Measurements from ENCODE around the gene NSD1. TPM values are rescaled to one million over a fixed set of nuclear protein-coding genes. Genes with fewer than 3 reads are reported as not detected.

The NSD1 gene, protein sequence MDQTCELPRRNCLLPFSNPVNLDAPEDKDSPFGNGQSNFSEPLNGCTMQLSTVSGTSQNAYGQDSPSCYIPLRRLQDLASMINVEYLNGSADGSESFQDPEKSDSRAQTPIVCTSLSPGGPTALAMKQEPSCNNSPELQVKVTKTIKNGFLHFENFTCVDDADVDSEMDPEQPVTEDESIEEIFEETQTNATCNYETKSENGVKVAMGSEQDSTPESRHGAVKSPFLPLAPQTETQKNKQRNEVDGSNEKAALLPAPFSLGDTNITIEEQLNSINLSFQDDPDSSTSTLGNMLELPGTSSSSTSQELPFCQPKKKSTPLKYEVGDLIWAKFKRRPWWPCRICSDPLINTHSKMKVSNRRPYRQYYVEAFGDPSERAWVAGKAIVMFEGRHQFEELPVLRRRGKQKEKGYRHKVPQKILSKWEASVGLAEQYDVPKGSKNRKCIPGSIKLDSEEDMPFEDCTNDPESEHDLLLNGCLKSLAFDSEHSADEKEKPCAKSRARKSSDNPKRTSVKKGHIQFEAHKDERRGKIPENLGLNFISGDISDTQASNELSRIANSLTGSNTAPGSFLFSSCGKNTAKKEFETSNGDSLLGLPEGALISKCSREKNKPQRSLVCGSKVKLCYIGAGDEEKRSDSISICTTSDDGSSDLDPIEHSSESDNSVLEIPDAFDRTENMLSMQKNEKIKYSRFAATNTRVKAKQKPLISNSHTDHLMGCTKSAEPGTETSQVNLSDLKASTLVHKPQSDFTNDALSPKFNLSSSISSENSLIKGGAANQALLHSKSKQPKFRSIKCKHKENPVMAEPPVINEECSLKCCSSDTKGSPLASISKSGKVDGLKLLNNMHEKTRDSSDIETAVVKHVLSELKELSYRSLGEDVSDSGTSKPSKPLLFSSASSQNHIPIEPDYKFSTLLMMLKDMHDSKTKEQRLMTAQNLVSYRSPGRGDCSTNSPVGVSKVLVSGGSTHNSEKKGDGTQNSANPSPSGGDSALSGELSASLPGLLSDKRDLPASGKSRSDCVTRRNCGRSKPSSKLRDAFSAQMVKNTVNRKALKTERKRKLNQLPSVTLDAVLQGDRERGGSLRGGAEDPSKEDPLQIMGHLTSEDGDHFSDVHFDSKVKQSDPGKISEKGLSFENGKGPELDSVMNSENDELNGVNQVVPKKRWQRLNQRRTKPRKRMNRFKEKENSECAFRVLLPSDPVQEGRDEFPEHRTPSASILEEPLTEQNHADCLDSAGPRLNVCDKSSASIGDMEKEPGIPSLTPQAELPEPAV (N-terminal part only)
- 56.9 TPM for total RNA-seq

DNA sequence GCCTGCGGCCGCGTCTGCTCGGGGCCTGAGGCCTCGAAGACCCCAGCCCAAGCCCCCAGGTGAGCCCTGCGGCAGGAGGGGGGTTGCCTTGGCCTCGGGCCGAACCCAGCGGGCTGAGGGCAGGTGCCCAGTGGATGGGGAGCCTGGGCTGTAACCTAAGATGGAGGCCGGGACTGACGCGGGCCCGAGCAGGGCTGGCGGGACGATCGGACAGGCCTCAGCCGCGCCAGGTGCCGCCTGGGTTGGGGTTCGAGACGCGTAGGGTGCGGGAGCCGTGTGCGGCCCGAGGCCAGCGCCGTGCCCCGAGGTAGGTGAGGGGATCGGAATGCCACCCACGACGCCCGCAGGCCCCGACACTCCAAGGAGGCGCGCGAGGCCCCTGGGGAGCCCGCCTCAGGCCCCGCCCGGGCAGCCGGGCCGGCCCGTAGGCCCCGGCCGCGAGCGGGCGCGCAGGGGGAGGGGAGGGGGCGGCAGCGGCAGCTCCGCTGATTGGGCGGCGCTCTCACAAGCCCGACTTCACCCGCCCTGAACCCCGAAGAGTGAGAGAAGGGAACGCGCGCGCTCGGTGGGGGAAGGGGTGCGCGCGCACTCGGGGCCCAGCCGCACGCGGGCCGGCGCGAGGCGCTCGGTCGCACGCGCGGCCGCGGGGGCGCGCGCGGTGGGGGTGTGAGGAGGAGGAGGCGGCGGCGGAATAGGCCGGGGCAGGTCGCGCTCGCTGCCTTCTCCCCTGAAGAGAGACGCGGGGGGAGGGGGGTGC is at the start of gene NSD1:
NSD1 (plus strand) TSS at position 678 of the 757 bp plus-strand sequence. CDS start 1,331 bp downstream, outside the sequence.
- DNase-seq = peak; percentile 88

DNA sequence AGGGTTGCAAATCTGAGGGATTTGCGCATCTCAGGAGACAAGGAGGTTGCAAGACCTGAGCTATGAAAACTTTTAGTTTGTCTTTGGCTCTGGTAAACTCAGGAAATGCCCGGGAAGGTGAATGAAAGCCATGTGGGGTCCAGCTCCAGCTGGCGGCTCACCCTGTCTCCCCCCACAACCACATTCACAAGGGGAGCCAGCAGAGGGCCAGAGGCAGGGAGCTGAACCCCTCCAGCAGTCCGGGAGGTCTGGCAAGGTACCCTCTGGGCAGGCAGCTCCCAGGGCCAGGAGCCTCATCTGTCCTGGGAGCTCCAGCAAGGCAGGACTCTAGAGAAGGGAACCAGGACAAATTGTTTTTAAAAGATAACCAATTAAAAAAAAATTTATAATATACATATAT is 49.4 kb upstream of the NSD1 start:
- DNase-seq = no peak

DNA sequence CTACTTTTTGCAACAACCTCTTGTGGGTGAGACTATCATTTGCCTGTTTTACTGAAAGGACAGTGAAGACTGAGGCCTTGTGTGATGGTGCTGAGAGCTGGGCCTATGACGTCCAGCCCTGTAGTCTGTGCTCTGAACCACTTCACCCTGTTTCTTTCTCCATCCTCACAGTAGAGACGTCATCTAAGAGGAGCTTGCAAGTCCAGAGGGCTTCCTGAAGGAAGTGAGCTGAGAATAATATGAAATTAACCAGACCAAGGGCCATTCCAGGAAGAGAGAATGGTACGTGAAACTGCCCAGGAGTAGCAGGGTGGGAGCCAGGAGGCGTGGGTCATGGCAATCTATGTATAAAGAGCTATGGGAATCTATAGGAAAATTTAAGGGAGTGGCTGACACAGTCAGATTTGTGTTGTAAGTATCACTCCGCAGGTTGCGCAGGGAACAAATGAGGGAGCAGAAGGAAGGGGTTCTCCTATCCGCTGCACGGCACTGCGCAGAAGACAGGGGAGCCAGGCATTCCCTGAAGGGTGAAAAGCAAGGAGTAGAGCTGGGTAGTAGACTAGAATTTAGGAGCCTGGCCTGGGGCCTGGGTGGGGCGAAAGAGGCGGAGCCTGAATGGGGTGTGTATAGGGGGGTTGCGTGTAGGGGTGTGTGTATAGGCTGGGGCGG is 47.5 kb upstream of the NSD1 start:
- no peak for DNase-seq

DNA sequence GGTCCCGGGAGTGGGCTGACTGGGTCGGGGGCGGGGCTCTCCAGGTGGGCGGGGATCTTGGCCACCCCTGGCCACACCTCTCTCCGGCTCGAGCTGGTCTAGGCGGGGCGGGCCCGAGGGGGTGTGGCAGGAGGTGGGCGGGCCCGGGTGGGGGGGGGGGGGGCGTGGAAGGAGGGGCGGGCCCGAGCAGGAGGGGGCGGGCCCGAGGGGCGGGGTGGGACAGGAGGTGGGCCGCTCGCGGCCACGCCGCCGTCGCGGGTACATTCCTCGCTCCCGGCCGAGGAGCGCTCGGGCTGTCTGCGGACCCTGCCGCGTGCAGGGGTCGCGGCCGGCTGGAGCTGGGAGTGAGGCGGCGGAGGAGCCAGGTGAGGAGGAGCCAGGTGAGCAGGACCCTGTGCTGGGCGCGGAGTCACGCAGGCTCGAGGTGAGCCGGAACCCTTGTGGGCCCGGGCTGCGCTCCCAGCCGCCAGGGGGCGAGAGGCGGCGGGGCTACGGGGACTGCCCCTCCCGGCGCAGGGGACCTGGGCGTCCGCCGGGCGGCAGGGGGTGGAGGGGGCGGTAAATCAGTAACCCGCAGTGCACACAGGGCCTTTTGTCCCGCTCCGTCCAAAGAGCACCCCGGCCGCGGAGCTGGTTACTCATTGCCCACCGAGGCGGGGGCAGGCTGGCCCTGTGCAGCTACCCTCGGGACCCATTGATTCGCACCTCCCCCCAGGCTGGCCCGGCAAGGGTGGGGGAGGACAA is 46.7 kb upstream of the NSD1 start, which contains the start of gene FGFR4:
FGFR4 (plus strand) TSS at position 262 of the 744 bp plus-strand sequence. CDS start 2,688 bp downstream, outside the sequence.
- peak; percentile 38 for DNase-seq

DNA sequence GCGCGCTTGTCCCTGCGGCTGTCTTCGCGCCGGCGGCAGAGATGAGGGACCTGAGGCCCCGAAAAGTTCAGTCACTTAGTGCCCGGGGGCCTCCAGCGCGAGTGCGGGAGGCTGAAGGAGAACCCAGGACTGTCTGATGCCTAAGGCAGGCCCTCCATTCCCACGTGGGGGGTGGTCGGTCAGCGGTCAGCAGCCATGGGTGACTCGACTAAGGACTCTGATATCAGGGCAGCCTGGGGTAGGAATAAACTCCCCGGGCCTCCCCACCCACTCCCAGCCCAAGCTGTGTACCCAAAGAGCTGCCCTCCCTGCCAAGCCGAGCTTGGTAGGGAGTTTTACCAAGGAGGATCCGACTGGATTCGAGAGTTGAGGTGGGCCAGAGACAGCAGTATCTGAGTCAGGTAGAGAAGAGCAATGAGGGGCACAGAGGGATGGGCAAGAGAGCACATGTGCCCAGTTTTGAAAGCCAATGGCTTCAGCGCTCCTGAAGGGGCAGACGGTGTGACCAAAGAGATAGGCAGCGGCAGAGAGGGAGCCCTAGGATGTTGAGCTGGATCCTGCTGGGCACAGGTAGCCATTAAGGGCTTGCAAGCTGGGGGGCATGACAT is 46.1 kb upstream of the NSD1 start:
- DNase-seq = no peak

DNA sequence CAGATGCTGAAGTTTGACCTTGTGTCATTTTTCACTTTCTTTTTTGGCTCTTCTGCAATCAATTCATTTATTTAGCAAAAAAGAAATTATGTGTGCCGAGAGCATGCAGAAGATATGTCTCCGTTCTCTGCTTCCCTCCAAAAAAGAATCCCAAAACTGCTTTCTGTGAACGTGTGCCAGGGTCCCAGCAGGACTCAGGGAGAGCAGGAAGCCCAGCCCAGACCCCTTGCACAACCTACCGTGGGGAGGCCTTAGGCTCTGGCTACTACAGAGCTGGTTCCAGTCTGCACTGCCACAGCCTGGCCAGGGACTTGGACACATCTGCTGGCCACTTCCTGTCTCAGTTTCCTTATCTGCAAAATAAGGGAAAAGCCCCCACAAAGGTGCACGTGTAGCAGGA is 44.4 kb upstream of the NSD1 start:
- no peak for DNase-seq

DNA sequence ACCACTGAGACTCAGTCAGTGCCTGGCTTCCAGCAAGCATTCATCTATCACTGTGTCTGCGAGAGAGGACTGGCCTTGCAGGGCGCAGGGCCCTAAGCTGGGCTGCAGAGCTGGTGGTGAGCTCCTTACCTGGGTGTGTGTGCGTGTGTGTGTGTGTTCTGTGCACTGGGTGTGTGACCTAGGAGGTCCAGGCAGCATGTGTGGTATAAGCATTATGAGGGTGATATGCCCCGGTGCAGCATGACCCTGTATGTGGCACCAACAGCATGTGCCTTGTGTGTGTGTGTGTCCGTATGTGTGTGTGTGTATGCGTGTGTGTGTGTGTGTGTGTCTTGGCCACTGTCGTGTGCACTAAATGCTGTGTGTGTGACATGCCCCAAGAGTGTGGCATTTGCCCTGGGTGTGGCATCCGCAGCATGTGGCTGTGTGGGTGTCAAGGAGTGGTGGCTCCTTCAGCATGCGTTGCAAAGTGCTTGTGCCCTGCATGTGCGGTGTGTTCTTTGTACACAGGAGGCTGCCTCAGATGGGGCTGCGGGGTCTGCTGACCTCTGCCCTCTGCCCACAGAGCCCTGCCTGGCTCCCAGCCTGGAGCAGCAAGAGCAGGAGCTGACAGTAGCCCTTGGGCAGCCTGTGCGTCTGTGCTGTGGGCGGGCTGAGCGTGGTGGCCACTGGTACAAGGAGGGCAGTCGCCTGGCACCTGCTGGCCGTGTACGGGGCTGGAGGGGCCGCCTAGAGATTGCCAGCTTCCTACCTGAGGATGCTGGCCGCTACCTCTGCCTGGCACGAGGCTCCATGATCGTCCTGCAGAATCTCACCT is 43.5 kb upstream of the NSD1 start:
- no peak for DNase-seq

DNA sequence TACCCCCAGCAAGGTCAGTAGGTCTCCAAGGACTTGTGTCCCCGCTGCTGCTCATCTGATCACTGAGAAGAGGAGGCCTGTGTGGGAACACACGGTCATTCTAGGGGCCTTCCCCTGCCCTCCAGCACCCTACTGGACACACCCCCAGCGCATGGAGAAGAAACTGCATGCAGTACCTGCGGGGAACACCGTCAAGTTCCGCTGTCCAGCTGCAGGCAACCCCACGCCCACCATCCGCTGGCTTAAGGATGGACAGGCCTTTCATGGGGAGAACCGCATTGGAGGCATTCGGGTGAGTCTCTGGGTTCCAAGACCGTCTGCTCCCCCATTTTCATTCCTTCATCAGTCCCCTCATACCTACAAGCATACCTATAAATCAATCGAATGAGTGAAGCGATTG is 42.8 kb upstream of the NSD1 start:
- DNase-seq = no peak

DNA sequence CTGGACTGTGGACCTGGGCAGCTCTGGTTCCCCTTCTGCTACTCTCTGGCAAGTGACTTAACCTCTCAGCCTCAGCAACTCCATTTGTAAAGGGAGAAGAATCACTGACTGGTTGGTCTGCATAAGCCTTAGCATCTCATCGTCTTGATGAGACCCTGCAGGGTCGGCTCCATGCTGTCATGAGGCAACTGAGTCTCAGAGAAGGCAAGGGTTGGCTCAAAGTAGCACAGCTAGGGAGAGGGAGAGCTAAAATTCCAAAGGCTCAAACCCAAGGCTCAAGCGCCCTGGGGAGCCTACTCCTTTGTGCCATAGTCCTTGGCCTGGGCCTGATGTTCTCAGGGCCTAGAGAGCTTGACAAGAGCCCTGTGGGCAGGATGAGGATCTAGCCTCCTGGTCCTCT is 42.3 kb upstream of the NSD1 start:
- no peak for DNase-seq

DNA sequence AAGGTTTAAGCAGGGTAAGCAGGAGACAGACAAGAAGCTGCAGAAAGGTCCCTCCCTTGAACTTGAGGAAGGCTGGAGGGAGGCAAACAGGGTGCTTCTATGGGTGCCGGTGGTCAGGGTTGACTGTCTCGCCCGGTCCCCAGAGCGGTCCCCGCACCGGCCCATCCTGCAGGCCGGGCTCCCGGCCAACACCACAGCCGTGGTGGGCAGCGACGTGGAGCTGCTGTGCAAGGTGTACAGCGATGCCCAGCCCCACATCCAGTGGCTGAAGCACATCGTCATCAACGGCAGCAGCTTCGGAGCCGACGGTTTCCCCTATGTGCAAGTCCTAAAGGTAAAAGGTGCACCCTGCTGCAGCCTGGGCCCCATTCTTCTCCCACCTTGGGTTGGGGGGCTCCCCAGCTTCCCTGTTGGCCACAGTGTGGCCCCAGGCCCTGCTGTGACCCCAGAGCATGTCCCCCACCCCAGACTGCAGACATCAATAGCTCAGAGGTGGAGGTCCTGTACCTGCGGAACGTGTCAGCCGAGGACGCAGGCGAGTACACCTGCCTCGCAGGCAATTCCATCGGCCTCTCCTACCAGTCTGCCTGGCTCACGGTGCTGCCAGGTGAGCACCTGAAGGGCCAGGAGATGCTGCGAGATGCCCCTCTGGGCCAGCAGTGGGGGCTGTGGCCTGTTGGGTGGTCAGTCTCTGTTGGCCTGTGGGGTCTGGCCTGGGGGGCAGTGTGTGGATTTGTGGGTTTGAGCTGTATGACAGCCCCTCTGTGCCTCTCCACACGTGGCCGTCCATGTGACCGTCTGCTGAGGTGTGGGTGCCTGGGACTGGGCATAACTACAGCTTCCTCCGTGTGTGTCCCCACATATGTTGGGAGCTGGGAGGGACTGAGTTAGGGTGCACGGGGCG is 41.1 kb upstream of the NSD1 start:
- no peak for DNase-seq

DNA sequence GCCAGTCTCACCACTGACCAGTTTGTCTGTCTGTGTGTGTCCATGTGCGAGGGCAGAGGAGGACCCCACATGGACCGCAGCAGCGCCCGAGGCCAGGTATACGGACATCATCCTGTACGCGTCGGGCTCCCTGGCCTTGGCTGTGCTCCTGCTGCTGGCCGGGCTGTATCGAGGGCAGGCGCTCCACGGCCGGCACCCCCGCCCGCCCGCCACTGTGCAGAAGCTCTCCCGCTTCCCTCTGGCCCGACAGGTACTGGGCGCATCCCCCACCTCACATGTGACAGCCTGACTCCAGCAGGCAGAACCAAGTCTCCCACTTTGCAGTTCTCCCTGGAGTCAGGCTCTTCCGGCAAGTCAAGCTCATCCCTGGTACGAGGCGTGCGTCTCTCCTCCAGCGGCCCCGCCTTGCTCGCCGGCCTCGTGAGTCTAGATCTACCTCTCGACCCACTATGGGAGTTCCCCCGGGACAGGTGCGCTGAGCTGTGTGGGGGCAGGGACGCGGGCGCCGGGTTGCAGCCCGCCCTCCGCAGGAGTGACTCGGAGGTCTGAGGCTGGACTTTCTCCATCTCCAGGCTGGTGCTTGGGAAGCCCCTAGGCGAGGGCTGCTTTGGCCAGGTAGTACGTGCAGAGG is 40.4 kb upstream of the NSD1 start:
- no peak for DNase-seq

DNA sequence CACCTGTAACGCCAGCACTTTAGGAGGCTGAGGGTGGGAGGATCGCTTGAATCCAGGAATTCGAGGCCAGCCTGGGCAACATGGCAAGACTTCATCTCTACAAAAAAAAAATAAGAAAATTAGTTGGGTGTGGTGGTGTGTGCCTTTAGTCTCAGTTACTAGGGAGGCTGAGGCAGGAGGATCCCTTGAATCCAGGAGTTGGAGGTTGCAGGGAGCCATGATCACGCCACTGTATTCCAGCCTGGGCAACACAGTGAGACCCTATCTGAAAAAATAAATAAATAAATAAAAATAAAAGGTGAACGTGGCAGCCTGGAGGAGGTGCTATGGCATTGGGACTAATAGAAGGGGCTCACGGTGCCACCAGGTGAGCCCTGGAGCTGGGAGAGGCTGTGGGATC is 39.8 kb upstream of the NSD1 start:
- DNase-seq = no peak

DNA sequence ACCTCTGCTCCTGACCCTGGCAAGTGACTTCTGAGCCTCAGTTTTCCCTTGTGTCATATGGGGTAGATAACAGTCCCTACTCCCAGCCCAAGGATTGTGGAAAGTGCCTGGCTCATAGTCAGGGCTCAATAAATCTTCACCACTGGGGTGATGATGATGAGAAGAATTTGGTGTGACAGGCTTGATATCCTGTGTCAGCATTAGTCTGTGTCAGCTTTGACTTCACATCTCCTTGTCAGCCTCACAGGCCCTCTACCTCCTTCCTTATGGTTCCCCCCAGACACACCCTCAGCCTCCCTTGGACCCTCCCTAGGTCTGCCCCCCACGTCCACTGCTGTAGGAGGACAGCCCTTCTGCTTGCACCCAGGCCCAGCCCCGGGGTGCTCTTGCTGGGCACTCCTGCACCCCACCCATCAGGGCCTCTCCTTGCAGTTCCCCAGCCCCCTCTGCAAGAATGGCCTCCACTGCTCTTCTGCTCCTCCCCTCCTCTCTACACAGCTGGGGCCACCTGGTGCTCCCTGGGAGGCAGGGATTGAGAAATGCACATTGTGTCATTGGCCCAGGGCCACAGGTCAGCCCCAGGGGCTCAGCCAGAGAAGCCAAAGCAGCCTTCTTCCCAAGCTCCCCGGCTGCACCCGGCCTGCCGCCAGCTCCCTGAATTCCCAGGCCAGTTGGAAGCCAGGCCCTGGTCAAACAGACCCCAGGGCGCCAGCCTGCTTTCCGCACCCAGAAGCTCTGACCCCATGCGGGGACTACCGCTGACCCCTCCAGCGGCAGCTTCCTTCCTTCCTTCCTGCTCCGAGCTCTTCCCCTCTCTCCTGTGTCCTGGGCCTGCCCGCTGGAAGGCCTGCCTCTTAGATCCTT is 39.1 kb upstream of the NSD1 start:
- DNase-seq = no peak

DNA sequence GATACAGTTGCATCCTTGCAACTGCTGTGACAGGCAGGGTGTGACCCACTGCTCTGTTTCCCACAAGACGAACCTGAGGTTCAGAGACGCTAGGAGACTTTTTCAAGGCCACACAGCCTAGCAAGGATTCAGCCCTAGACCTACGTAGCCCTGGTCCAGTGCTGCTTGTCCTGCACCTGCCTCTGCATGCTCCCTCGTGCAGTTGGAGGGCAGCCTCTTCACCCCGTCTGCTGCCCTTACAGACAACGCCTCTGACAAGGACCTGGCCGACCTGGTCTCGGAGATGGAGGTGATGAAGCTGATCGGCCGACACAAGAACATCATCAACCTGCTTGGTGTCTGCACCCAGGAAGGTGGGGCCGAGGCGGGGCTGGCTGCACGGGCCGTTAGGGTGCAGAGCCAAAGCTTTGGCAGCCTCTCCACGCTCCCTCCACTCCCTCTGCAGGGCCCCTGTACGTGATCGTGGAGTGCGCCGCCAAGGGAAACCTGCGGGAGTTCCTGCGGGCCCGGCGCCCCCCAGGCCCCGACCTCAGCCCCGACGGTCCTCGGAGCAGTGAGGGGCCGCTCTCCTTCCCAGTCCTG is 38.4 kb upstream of the NSD1 start:
- DNase-seq = no peak

DNA sequence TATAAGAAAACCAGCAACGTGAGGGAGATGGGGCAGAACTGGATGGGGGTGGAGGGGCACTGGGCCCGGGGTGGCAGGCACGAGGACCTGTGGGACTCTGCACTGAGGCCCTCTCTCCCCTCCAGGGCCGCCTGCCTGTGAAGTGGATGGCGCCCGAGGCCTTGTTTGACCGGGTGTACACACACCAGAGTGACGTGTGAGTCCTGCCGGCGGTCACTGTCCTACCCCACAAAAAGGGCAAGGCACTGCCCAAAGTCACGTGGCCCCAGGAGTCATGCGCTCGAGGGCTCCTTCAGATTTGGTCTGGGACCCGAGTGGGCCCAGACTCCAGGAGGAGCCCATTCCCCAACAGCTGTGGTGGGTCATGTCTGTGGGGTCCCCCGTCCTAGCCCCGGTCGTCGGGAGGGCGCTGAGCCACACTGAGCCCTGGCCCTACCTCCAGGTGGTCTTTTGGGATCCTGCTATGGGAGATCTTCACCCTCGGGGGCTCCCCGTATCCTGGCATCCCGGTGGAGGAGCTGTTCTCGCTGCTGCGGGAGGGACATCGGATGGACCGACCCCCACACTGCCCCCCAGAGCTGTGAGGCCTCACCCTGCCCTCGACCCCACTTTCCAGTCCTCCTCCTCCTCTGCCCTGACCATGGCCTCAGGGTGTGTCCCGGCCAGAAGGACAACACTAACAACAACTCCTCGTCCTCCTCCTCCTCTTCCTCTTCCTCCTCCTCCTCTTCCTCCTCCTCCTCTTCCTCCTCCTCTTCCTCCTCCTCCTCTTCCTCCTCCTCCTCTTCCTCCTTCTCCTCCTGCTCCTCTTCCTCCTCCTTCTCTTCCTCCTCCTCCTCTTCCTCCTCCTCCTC is 37.2 kb upstream of the NSD1 start:
- DNase-seq = no peak
